HCT116 (cell line): Measurements from ENCODE around the gene SLFN11. TPM values are rescaled to one million over a fixed set of nuclear protein-coding genes. Genes with fewer than 3 reads are reported as not detected.

Experiments
- ATAC-seq: fragments of 200-7000 bp; cut with Tn5 transposase; 2 replicates; pipeline ENCODE4 v1.9.1; 2020; ENCODE audit warnings: mild to moderate bottlenecking, moderate library complexity
- BruUV-seq: library from RNA; stranded (reverse); fragments of 400-500 nt; replicated peaks from 2 replicates; lab custom pipeline; 2021; lab: Mats Ljungman, UMichigan
- CTCF ChIA-PET: fragments of 300-600 bp; sonication (Branson Sonifier 250); formaldehyde crosslinking; loops from one replicate; lab custom pipeline; 2021; ENCODE audit warnings: antibody characterized with exemption; lab: Charles Lee
- POLR2A ChIA-PET: fragments of 300-600, 350-600 bp; sonication (Branson Sonifier 250); formaldehyde crosslinking; loops from one replicate; lab custom pipeline; 2021; ENCODE audit warnings: antibody characterized with exemption; lab: Charles Lee
- RAD21 ChIA-PET, 2 experiments: fragments of 300-600 bp; sonication (Branson Sonifier 250); formaldehyde crosslinking; loops; one replicate each; lab custom pipeline; 2023; ENCODE audit warnings: low total read pairs in 2 of 2; ENCODE audit not compliant: uncharacterized antibody in 2 of 2, unreplicated experiment in 2 of 2, low non-redundant PET in 1 of 2; lab: Charles Lee
- DNase-seq: peaks from one replicate; pipeline ENCODE4 v3.0.0-alpha.2; 2010; ENCODE audit warnings: low read depth, low spot score
- H2AFZ ChIP-seq: fragments of 200-600 bp; shearing (Covaris generic), sonication (generic); 2 replicates; pipeline ENCODE4 v1.6.1; 2017; ENCODE audit warnings: low read depth, mixed run types, mixed read lengths, antibody characterized with exemption, low read length; ENCODE audit not compliant: poor library complexity, severe bottlenecking
- H3K27ac ChIP-seq: 2 replicates; pipeline ENCODE4 v1.5.1; 2012; ENCODE audit warnings: low read depth, low read length
- H3K27me3 ChIP-seq: fragments of 200-600 bp; sonication (generic); 2 replicates; pipeline ENCODE4 v1.6.1; 2016; ENCODE audit warnings: mixed run types, low read length, mixed read lengths; ENCODE audit not compliant: insufficient read depth
- H3K36me3 ChIP-seq, 2 experiments: fragments of 200-500 bp in 1 of 2; fragments of 200-600 bp in 1 of 2; sonication (Bioruptor generic) in 1 of 2; sonication (generic) in 1 of 2; 2 replicates each; pipeline versions ENCODE4 v1.5.1 to v1.6.1; 2014 to 2016; ENCODE audit warnings: low read length in 2 of 2, inconsistent platforms in 1 of 2, mixed read lengths in 1 of 2, mixed run types in 1 of 2; ENCODE audit not compliant: insufficient read depth in 2 of 2, control insufficient read depth in 1 of 2
- H3K4me1 ChIP-seq, 2 experiments: fragments of 200-600 bp in 1 of 2; sonication (generic) in 1 of 2; 2 replicates each; pipeline versions ENCODE4 v1.5.1 to v1.6.1; 2012 to 2017; ENCODE audit warnings: low read length in 2 of 2, inconsistent platforms in 1 of 2, mild to moderate bottlenecking in 1 of 2, mixed read lengths in 1 of 2, mixed run types in 1 of 2, moderate library complexity in 1 of 2; ENCODE audit not compliant: insufficient read depth in 2 of 2, control insufficient read depth in 1 of 2
- H3K4me2 ChIP-seq: fragments of 200-600 bp; sonication (generic); 2 replicates; pipeline ENCODE4 v1.6.1; 2017; ENCODE audit warnings: mixed run types, low read length, mixed read lengths
- H3K4me3 ChIP-seq, 2 experiments: fragments of 200-600 bp in 1 of 2; sonication (generic) in 1 of 2; replicated peaks in 1 of 2; 2 replicates each; pipeline ENCODE4 v1.5.1; 2011 to 2016; ENCODE audit warnings: low read length in 2 of 2, control low read depth in 1 of 2, low read depth in 1 of 2, mild to moderate bottlenecking in 1 of 2, mixed read lengths in 1 of 2, mixed run types in 1 of 2
- H3K79me2 ChIP-seq: fragments of 200-600 bp; sonication (generic); 2 replicates; pipeline ENCODE4 v1.6.1; 2017; ENCODE audit warnings: mild to moderate bottlenecking, mixed run types, low read length, moderate library complexity, mixed read lengths; ENCODE audit not compliant: insufficient read depth
- H3K9ac ChIP-seq: fragments of 200-600 bp; sonication (generic); 2 replicates; pipeline ENCODE4 v1.6.1; 2016; ENCODE audit warnings: low read length, mixed read lengths
- H3K9me2 ChIP-seq: fragments of 200-600 bp; sonication (generic), shearing (Covaris generic); 2 replicates; pipeline ENCODE4 v1.6.1; 2017; ENCODE audit warnings: mixed run types, mild to moderate bottlenecking, moderate library complexity; ENCODE audit not compliant: insufficient read depth
- H3K9me3 ChIP-seq, 2 experiments: fragments of 200-500 bp in 1 of 2; fragments of 200-600 bp in 1 of 2; sonication (Bioruptor generic) in 1 of 2; sonication (generic) in 1 of 2; 2 replicates each; pipeline ENCODE4 v1.6.1; 2014 to 2017; ENCODE audit warnings: low read length in 2 of 2, mixed read lengths in 2 of 2, inconsistent platforms in 1 of 2, low read depth in 1 of 2, mild to moderate bottlenecking in 1 of 2, mixed run types in 1 of 2, moderate library complexity in 1 of 2; ENCODE audit not compliant: control insufficient read depth in 1 of 2, insufficient read depth in 1 of 2
- H4K20me1 ChIP-seq: fragments of 200-600 bp; sonication (generic), shearing (Covaris generic); 2 replicates; pipeline ENCODE4 v1.6.1; 2017; ENCODE audit warnings: mixed run types, mild to moderate bottlenecking, moderate library complexity; ENCODE audit not compliant: insufficient read depth
- CBX3 ChIP-seq: IDR thresholded peaks from 2 replicates; pipeline ENCODE4 v1.6.1; 2012; ENCODE audit warnings: low read depth
- ELF1 ChIP-seq: IDR thresholded peaks from 2 replicates; pipeline ENCODE4 v1.6.1; 2012; ENCODE audit warnings: low read depth, borderline replicate concordance
- EZH2 ChIP-seq: fragments of 200-600 bp; sonication (generic); IDR thresholded peaks from 2 replicates; pipeline ENCODE4 v1.6.1; 2017; ENCODE audit warnings: antibody characterized with exemption, mixed run types
- EZH2phosphoT487 ChIP-seq: fragments of 200-600 bp; IDR thresholded peaks from 2 replicates; pipeline ENCODE4 v1.6.1; 2018; ENCODE audit warnings: antibody characterized with exemption, borderline replicate concordance
- FOSL1 ChIP-seq: IDR thresholded peaks from 2 replicates; pipeline ENCODE4 v1.6.1; 2012; ENCODE audit warnings: low read depth
- JUND ChIP-seq: IDR thresholded peaks from 2 replicates; pipeline ENCODE4 v1.6.1; 2012
- POLR2A ChIP-seq: IDR thresholded peaks from 2 replicates; pipeline ENCODE4 v1.7.0; 2011; ENCODE audit warnings: borderline replicate concordance; ENCODE audit not compliant: insufficient read depth, insufficient read length; ENCODE audit errors: extremely low read depth
- POLR2AphosphoS5 ChIP-seq: IDR thresholded peaks from 2 replicates; pipeline ENCODE4 v1.6.1; 2011; ENCODE audit warnings: mild to moderate bottlenecking, low read depth, low read length, moderate library complexity
- SIN3A ChIP-seq: IDR thresholded peaks from 2 replicates; pipeline ENCODE4 v1.6.1; 2012; ENCODE audit warnings: low read depth
- SP1 ChIP-seq: IDR thresholded peaks from 2 replicates; pipeline ENCODE4 v1.6.1; 2012; ENCODE audit warnings: low read depth
- TCF7L2 ChIP-seq: IDR thresholded peaks from 2 replicates; pipeline ENCODE4 v1.7.0; 2011; ENCODE audit warnings: borderline replicate concordance, inconsistent platforms; ENCODE audit not compliant: insufficient read depth, insufficient read length; ENCODE audit errors: extremely low read depth
- ZNF274 ChIP-seq: fragments of 200-500 bp; sonication (Bioruptor generic); IDR thresholded peaks from 2 replicates; pipeline ENCODE4 v1.6.1; 2014; ENCODE audit warnings: mild to moderate bottlenecking, low read depth, low read length, inconsistent platforms
- intact Hi-C: fragments of 100-400 bp; cut with micrococcal nuclease; formaldehyde crosslinking; loops from 2 replicates; pipeline ENCODE4 v1.10.0; 2022
- total RNA-seq: library from RNA; stranded (reverse); gene quantifications from one replicate; pipeline ENCODE4 v1.2.1, GENCODE V29; 2021; ENCODE audit not compliant: unreplicated experiment
- TF ChIP-seq, protein P1 (sequence below): IDR thresholded peaks from 2 replicates; pipeline ENCODE4 v1.6.1; 2011; ENCODE audit warnings: mild to moderate bottlenecking, low read length, moderate library complexity; ENCODE audit not compliant: insufficient replicate concordance; ENCODE audit errors: extremely low read depth
- TF ChIP-seq, protein P2 (sequence below): IDR thresholded peaks from 2 replicates; pipeline ENCODE4 v1.6.1; 2012

The SLFN11 gene
- total RNA-seq, 1 experiment from 2014 or later = not detected

DNA sequence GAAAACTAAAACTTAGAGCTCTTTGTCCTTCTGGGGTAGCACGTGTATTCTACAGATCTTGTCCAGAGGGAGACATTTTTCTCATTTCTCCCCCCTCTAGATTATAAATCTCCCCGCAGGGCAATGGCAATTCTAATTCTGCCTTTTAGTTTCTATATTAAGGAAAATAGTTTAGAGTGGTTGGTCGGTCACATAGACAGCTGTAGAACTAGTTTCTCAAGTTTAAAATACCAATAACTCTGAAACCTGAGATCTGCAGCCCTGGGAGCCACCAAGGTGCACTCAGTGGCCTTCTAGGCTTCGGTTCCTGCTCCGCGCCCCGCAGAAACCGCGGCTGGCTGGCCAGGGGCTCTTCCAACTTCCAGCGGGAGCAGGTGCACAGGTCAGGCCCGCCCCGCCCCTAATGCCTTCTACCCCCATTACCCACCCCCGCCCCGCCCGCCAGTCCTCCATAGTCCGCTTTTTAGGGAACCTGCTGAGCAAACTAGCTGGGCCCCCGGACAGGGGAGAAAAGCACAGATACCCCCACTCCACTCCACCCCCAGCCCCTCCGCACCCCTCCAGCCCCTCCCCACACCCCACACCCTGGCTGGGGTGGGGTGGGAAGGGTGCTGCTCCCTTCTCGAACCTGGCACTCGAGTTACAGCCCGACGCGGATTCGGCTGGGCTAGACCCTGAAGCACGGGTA is 431 bp downstream of the SLFN11 start:
- DNase-seq (no peak), ATAC-seq (no peak)
- no peak overlapping the region for H3K4me3 ChIP-seq
- POLR2A ChIA-PET = no interaction called here
- no peak overlapping the region for H3K9ac ChIP-seq
- intact Hi-C loops = no loop called here
- H3K27me3 ChIP-seq = peaks cover 36% of the 10 kb centered on the region
- BruUV-seq = no TSS peak
- TF ChIP-seq SP1 = no peak
- no peak for TF ChIP-seq SIN3A
- no peak for TF ChIP-seq ZNF274
- no peak for TF ChIP-seq ELF1
- TF ChIP-seq EZH2 = no peak
- TF ChIP-seq, protein P1, sequence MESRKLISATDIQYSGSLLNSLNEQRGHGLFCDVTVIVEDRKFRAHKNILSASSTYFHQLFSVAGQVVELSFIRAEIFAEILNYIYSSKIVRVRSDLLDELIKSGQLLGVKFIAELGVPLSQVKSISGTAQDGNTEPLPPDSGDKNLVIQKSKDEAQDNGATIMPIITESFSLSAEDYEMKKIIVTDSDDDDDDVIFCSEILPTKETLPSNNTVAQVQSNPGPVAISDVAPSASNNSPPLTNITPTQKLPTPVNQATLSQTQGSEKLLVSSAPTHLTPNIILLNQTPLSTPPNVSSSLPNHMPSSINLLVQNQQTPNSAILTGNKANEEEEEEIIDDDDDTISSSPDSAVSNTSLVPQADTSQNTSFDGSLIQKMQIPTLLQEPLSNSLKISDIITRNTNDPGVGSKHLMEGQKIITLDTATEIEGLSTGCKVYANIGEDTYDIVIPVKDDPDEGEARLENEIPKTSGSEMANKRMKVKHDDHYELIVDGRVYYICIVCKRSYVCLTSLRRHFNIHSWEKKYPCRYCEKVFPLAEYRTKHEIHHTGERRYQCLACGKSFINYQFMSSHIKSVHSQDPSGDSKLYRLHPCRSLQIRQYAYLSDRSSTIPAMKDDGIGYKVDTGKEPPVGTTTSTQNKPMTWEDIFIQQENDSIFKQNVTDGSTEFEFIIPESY = no peak
- H3K27ac ChIP-seq = no peak overlapping the region
- CTCF ChIA-PET = no interaction called here
- RAD21 ChIA-PET = no interaction called here
- H3K9me2 ChIP-seq = no peaks in the 10 kb centered on the region
- no peak overlapping the region for H3K4me2 ChIP-seq
- no peaks in the 10 kb centered on the region for H3K4me1 ChIP-seq
- H2AFZ ChIP-seq = no peak overlapping the region
- no peaks in the 10 kb centered on the region for H3K9me3 ChIP-seq
- H3K36me3 ChIP-seq = no peaks in the 10 kb centered on the region
- H3K79me2 ChIP-seq = no peaks in the 10 kb centered on the region
- H4K20me1 ChIP-seq = no peaks in the 10 kb centered on the region; the same call in 1 of the 2 replicates

DNA sequence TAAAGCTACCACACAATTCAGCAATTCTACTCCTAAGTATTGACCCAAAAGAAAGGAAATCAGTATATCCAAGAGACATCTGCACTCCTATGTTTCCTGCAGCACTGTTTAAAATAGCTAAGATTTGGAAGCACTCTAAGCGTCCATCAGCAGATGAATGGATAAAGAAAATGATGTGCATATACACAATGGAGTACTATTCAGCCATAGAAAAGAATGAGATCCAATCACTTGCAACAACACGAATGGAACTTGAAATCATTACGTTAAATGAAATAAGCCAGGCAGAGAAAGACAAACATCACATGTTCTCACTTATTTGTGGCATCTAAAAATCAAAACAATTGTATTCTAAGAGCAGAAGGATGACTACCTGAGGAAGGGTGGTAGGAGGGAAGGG is 1.5 kb downstream of the SLFN11 start:
- H3K4me1 ChIP-seq = no peaks in the 10 kb centered on the region
- no peak overlapping the region for H3K9ac ChIP-seq
- no peak overlapping the region for H3K27ac ChIP-seq
- peaks cover 41% of the 10 kb centered on the region for H3K27me3 ChIP-seq
- H3K9me3 ChIP-seq = no peaks in the 10 kb centered on the region
- H3K4me2 ChIP-seq = no peak overlapping the region
- BruUV-seq = no TSS peak
- CTCF ChIA-PET = no interaction called here
- H4K20me1 ChIP-seq = no peaks in the 10 kb centered on the region; the same call in 1 of the 2 replicates
- intact Hi-C loops = no loop called here
- no peaks in the 10 kb centered on the region for H3K36me3 ChIP-seq
- H2AFZ ChIP-seq = no peak overlapping the region
- H3K9me2 ChIP-seq = no peaks in the 10 kb centered on the region
- POLR2A ChIA-PET = no interaction called here
- DNase-seq (no peak), ATAC-seq (no peak)
- no peaks in the 10 kb centered on the region for H3K79me2 ChIP-seq
- no peak overlapping the region for H3K4me3 ChIP-seq
- RAD21 ChIA-PET = no interaction called here
- TF ChIP-seq SIN3A (no peak), POLR2AphosphoS5 (no peak), ZNF274 (no peak), EZH2phosphoT487 (no peak), EZH2 (no peak), ELF1 (no peak), CBX3 (no peak), JUND (no peak), TCF7L2 (no peak), POLR2A (no peak), FOSL1 (no peak)
- TF ChIP-seq, protein P1 = no peak
- TF ChIP-seq, protein P2, sequence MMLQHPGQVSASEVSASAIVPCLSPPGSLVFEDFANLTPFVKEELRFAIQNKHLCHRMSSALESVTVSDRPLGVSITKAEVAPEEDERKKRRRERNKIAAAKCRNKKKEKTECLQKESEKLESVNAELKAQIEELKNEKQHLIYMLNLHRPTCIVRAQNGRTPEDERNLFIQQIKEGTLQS = no peak
